Endothelial cell of umbilical vein (primary cell): ENCODE results near the gene MEF2C. TPM values are rescaled to one million over a fixed set of nuclear protein-coding genes. Genes with fewer than 3 reads are reported as not detected.

Experiments used
- BruUV-seq: library from RNA; stranded (reverse); fragments of 400-500 nt; replicated peaks from 2 replicates; lab custom pipeline; 2021; lab: Mats Ljungman, UMichigan
- CTCF ChIA-PET: fragments of 300-600, 350-600 bp; sonication (Branson Sonifier 250); formaldehyde crosslinking; loops from one replicate; lab custom pipeline; 2021; ENCODE audit warnings: antibody characterized with exemption, inconsistent platforms; lab: Charles Lee
- POLR2A ChIA-PET: fragments of 300-600, 350-600 bp; sonication (Branson Sonifier 250); formaldehyde crosslinking; loops from one replicate; lab custom pipeline; 2021; ENCODE audit warnings: antibody characterized with exemption, inconsistent platforms; lab: Charles Lee
- DNase-seq: peaks from one replicate; pipeline ENCODE4 v3.0.0-alpha.2; 2011; ENCODE audit warnings: low read depth, low spot score
- FAIRE-seq: peaks from 2 replicates; lab custom pipeline; 2011; peaks lifted over from hg19 to GRCh38; lab: Jason Lieb, UNC
- H2AFZ ChIP-seq: 2 replicates; pipeline ENCODE4 v1.6.0; 2012; ENCODE audit warnings: low read depth, low read length, control low read depth, inconsistent platforms
- H3K27ac ChIP-seq: 2 replicates; pipeline ENCODE4 v1.5.1; 2011; ENCODE audit warnings: low read depth, mild to moderate bottlenecking, control low read depth, low read length, moderate library complexity; ENCODE audit not compliant: insufficient read depth
- H3K27me3 ChIP-seq, 2 experiments: 2 replicates each; pipeline versions ENCODE4 v1.6.0 to v1.6.1; 2011; ENCODE audit warnings: low read length in 2 of 2, mixed read lengths in 1 of 2; ENCODE audit not compliant: control insufficient read depth in 2 of 2, insufficient read depth in 2 of 2
- H3K36me3 ChIP-seq, 2 experiments: 2 replicates in 1 of 2; 3 replicates in 1 of 2; pipeline ENCODE4 v1.5.1; 2011; ENCODE audit warnings: low read length in 2 of 2, mild to moderate bottlenecking in 1 of 2, moderate library complexity in 1 of 2; ENCODE audit not compliant: control insufficient read depth in 2 of 2, insufficient read depth in 2 of 2; ENCODE audit errors: extremely low read depth in 1 of 2
- H3K4me1 ChIP-seq: 3 replicates; pipeline ENCODE4 v1.5.1; 2011; ENCODE audit warnings: mild to moderate bottlenecking, low read length; ENCODE audit not compliant: control insufficient read depth, insufficient read depth; ENCODE audit errors: extremely low read depth
- H3K4me2 ChIP-seq: 2 replicates; pipeline ENCODE4 v1.6.1; 2011; ENCODE audit warnings: low read length, control low read depth, mixed read lengths; ENCODE audit not compliant: insufficient read depth
- H3K4me3 ChIP-seq, 3 experiments: fragments of 200-600 bp in 1 of 3; sonication (generic), shearing (Covaris generic) in 1 of 3; replicated peaks in 1 of 3; 2 replicates each; pipeline ENCODE4 v1.5.1; 2011 to 2016; ENCODE audit warnings: control low read depth in 3 of 3, low read length in 3 of 3, mild to moderate bottlenecking in 2 of 3, inconsistent platforms in 1 of 3, low read depth in 1 of 3, moderate library complexity in 1 of 3; ENCODE audit not compliant: insufficient read depth in 1 of 3
- H3K79me2 ChIP-seq: 2 replicates; pipeline ENCODE4 v1.6.0; 2012; ENCODE audit warnings: low read length, inconsistent platforms; ENCODE audit not compliant: control insufficient read depth, insufficient read depth
- H3K9ac ChIP-seq: replicated peaks from 2 replicates; pipeline ENCODE3; 2011; ENCODE audit warnings: low read length, control low read depth; ENCODE audit not compliant: insufficient read depth; ENCODE audit errors: extremely low read depth
- H3K9me1 ChIP-seq: replicated peaks from 3 replicates; pipeline ENCODE4 v1.6.0; 2011; ENCODE audit warnings: mild to moderate bottlenecking, low read length; ENCODE audit not compliant: control insufficient read depth, insufficient read depth; ENCODE audit errors: extremely low read depth
- H3K9me3 ChIP-seq: replicated peaks from 2 replicates; pipeline ENCODE4 v1.5.1; 2012; ENCODE audit warnings: low read length, inconsistent platforms; ENCODE audit not compliant: control insufficient read depth, insufficient read depth
- H4K20me1 ChIP-seq: replicated peaks from 2 replicates; pipeline ENCODE3; 2011; ENCODE audit warnings: mild to moderate bottlenecking, low read length; ENCODE audit not compliant: control insufficient read depth, insufficient read depth; ENCODE audit errors: extremely low read depth
- EZH2 ChIP-seq: IDR thresholded peaks from 2 replicates; pipeline ENCODE4 v1.6.1; 2012; ENCODE audit warnings: borderline replicate concordance, low read depth, mild to moderate bottlenecking, moderate library complexity, low read length, inconsistent platforms; ENCODE audit not compliant: severe bottlenecking
- FOS ChIP-seq: IDR thresholded peaks from 2 replicates; pipeline ENCODE4 v1.6.1; 2011; ENCODE audit warnings: mild to moderate bottlenecking, low read length, moderate library complexity, borderline replicate concordance; ENCODE audit not compliant: insufficient read depth
- JUN ChIP-seq: IDR thresholded peaks from 2 replicates; pipeline ENCODE4 v1.6.1; 2011; ENCODE audit warnings: borderline replicate concordance, low read depth; ENCODE audit not compliant: insufficient read length, insufficient read depth
- POLR2AphosphoS5 ChIP-seq: IDR thresholded peaks from 2 replicates; pipeline ENCODE4 v1.6.1; 2012; ENCODE audit warnings: low read depth, mild to moderate bottlenecking, control low read depth, low read length, moderate library complexity; ENCODE audit not compliant: insufficient read depth
- dilution Hi-C: fragments of 300-500 bp; cut with MboI; formaldehyde crosslinking; loops from one replicate; pipeline ENCODE4 v1.15.0; 2019; ENCODE audit warnings: low sequenced_read_pairs; ENCODE audit not compliant: extremely low pct_ligation_motif_present
- intact Hi-C: fragments of 100-400 bp; cut with micrococcal nuclease; formaldehyde crosslinking; loops from one replicate; pipeline ENCODE4 v1.10.0; 2022
- polyA plus RNA-seq, 4 experiments: library from polyadenylated mRNA; depleted of rRNA in 3 of 4; stranded (reverse) in 3 of 4; unstranded in 1 of 4; fragments of >200 nt; gene quantifications; 2 replicates each; pipeline versions ENCODE4 v1.2.1 to v1.2.3, GENCODE V29; 2011 to 2012; ENCODE audit warnings: missing spikeins in 1 of 4
- total RNA-seq: library from RNA; stranded (reverse); gene quantifications from 2 replicates; pipeline ENCODE4 v1.2.3, GENCODE V29; 2021
- TF ChIP-seq, protein P1 (sequence below), 2 donors: IDR thresholded peaks; 1 replicate in 1 of 2; 2 replicates in 1 of 2; pipeline ENCODE4 v1.5.1; 2011; ENCODE audit warnings: low read length in 2 of 2, mild to moderate bottlenecking in 2 of 2, moderate library complexity in 2 of 2, control low read depth in 1 of 2, inconsistent platforms in 1 of 2, low read depth in 1 of 2; ENCODE audit not compliant: insufficient read depth in 1 of 2; ENCODE audit errors: extremely low read depth in 1 of 2
- TF ChIP-seq, protein P2 (sequence below): IDR thresholded peaks from 2 replicates; pipeline ENCODE4 v1.6.1; 2011; ENCODE audit not compliant: insufficient read depth, insufficient read length

The MEF2C gene
- total and polyA plus RNA-seq, 2 donors (not counting 3 experiments of a cell fraction or from before 2014, with no cell fraction given): 21.2 to 67.7 TPM

DNA sequence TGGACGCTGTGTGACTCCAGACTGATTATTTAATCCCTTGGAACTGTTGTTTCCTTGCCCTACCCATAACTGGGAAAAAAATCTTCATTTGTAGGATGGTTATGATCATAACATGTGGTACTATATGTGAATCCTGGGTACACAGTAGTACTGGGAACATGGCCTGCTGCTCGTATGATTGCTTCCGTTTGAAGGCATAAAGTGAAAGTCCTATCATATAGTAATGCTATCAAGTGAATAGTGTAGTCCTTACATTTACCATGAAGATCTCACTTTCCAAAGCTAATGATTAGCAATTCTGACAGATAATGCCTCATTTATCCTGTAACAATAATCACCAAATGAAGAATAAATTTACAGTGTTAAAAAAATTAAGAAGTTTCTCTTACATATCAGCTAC, 53.2 kb downstream of the MEF2C start:
- TF ChIP-seq FOS (no peak), JUN (no peak), POLR2AphosphoS5 (no peak), EZH2 (no peak)
- TF ChIP-seq, protein P1, sequence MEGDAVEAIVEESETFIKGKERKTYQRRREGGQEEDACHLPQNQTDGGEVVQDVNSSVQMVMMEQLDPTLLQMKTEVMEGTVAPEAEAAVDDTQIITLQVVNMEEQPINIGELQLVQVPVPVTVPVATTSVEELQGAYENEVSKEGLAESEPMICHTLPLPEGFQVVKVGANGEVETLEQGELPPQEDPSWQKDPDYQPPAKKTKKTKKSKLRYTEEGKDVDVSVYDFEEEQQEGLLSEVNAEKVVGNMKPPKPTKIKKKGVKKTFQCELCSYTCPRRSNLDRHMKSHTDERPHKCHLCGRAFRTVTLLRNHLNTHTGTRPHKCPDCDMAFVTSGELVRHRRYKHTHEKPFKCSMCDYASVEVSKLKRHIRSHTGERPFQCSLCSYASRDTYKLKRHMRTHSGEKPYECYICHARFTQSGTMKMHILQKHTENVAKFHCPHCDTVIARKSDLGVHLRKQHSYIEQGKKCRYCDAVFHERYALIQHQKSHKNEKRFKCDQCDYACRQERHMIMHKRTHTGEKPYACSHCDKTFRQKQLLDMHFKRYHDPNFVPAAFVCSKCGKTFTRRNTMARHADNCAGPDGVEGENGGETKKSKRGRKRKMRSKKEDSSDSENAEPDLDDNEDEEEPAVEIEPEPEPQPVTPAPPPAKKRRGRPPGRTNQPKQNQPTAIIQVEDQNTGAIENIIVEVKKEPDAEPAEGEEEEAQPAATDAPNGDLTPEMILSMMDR (IDR thresholded peaks at IDR 0.05; ENCODE audit: extremely low read depth in 1 of 2, insufficient read depth in 1 of 2, low read depth in 1 of 2, low read length in 2 of 2): no peak
- TF ChIP-seq, protein P2, sequence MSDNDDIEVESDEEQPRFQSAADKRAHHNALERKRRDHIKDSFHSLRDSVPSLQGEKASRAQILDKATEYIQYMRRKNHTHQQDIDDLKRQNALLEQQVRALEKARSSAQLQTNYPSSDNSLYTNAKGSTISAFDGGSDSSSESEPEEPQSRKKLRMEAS: no peak
- Histone ChIP-seq H3K4me3 (no peak overlapping the region), H3K4me2 (peak overlapping the region; percentile 67), H3K9me1 (no peaks in the 10 kb centered on the region), H3K9ac (peak overlapping the region; percentile 59), H3K27me3 (no peaks in the 10 kb centered on the region), H3K9me3 (no peaks in the 10 kb centered on the region), H4K20me1 (no peaks in the 10 kb centered on the region), H2AFZ (peak overlapping the region; percentile 38), H3K36me3 (no peaks in the 10 kb centered on the region), H3K4me1 (peaks cover 80% of the 10 kb centered on the region), H3K27ac (peak overlapping the region; percentile 94), H3K79me2 (peaks cover 11% of the 10 kb centered on the region)
- FAIRE-seq (no peak), DNase-seq (peak; percentile 50)
- BruUV-seq: no TSS peak
- ChIA-PET CTCF (interaction anchor here (1.2 to 2.9 kb wide), 8 partner anchors 8 to 100 kb away, joined by 3 to 13 read pairs (median 5); partner anchors contain the start of gene MEF2C), POLR2A (interaction anchor here (2.3 kb wide), 1 partner anchor 54 kb away, joined by 26 read pairs; the partner anchor contains the start of gene MEF2C)
- intact Hi-C loops: loop anchor here (5.0 kb wide), 1 partner anchor 1103 kb away; no protein-coding TSS in a partner anchor
- dilution Hi-C loops: no loop called here
